ENCODE measurements around the gene F11R.
"Not testable (repeated sequence)": the region's sequence is repeated elsewhere in the genome, so short reads cannot be mapped to it uniquely, and the experiment has no call there.

DNA sequence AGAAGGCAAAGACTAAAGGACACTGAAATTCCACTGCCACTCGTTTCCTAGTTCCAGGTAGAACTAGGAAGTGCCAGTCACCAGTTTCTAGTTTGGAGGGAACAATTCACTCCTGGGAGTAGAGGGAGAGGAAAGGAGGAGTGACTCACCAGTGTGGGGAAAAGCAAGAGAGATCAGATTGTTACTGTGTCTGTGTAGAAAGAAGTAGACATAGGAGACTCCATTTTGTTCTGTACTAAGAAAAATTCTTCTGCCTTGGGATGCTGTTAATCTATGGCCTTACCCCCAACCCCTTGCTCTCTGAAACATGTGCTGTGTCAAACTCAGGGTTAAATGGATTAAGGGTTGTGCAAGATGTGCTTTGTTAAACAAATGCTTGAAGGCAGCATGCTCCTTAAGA lies 4.3 kb downstream of the F11R start:
- TF ChIP-seq EZH2 (IDR thresholded peaks at IDR 0.05; ENCODE audit: borderline replicate concordance, insufficient read depth, low read depth, low read length, poor library complexity, severe bottlenecking) = not testable (repeated sequence)
- TF ChIP-seq, protein P1, sequence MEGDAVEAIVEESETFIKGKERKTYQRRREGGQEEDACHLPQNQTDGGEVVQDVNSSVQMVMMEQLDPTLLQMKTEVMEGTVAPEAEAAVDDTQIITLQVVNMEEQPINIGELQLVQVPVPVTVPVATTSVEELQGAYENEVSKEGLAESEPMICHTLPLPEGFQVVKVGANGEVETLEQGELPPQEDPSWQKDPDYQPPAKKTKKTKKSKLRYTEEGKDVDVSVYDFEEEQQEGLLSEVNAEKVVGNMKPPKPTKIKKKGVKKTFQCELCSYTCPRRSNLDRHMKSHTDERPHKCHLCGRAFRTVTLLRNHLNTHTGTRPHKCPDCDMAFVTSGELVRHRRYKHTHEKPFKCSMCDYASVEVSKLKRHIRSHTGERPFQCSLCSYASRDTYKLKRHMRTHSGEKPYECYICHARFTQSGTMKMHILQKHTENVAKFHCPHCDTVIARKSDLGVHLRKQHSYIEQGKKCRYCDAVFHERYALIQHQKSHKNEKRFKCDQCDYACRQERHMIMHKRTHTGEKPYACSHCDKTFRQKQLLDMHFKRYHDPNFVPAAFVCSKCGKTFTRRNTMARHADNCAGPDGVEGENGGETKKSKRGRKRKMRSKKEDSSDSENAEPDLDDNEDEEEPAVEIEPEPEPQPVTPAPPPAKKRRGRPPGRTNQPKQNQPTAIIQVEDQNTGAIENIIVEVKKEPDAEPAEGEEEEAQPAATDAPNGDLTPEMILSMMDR (IDR thresholded peaks at IDR 0.05) = not testable (repeated sequence)
